SK-N-SH (cell line): ENCODE measurements around the gene SOD3. TPM values are rescaled to one million over a fixed set of nuclear protein-coding genes. Genes with fewer than 3 reads are reported as not detected.

Experiments
- CTCF ChIA-PET: fragments of 300-600, 350-600 bp; formaldehyde crosslinking; extraction: SDS; loops from one replicate; lab custom pipeline; 2021; lab: Yijun Ruan, JAX
- POLR2A ChIA-PET: fragments of 350-600 bp; sonication (Branson Sonifier 250); formaldehyde crosslinking; extraction: SDS; loops from one replicate; lab custom pipeline; 2020; ENCODE audit warnings: antibody characterized with exemption, inconsistent platforms; lab: Yijun Ruan, JAX
- DNase-seq: peaks from one replicate; pipeline ENCODE4 v3.0.0; 2012
- H2AFZ ChIP-seq: fragments of 200-600 bp; sonication (generic); 2 replicates; pipeline ENCODE4 v1.8.1; 2016; ENCODE audit warnings: antibody characterized with exemption, mild to moderate bottlenecking, low read depth
- H3F3A ChIP-seq: fragments of 200-600 bp; sonication (generic); replicated peaks from 2 replicates; pipeline ENCODE3; 2016; ENCODE audit warnings: antibody characterized with exemption, mild to moderate bottlenecking; ENCODE audit not compliant: insufficient read depth
- H3K27ac ChIP-seq, 2 experiments: fragments of 200-500 bp in 1 of 2; fragments of 200-600 bp in 1 of 2; sonication (Bioruptor generic) in 1 of 2; sonication (generic), shearing (Covaris generic) in 1 of 2; 2 replicates each; pipeline versions ENCODE4 v1.5.1 to v1.6.1; 2014 to 2016; ENCODE audit warnings: low read depth in 2 of 2, inconsistent platforms in 1 of 2, low read length in 1 of 2, mild to moderate bottlenecking in 1 of 2, mixed read lengths in 1 of 2
- H3K27me3 ChIP-seq: fragments of 200-600 bp; sonication (generic), shearing (Covaris generic); 2 replicates; pipeline ENCODE4 v1.6.1; 2016; ENCODE audit warnings: mixed run types; ENCODE audit not compliant: insufficient read depth
- H3K36me3 ChIP-seq, 2 experiments: fragments of 200-500 bp in 1 of 2; fragments of 200-600 bp in 1 of 2; sonication (Bioruptor generic) in 1 of 2; sonication (generic) in 1 of 2; replicated peaks in 1 of 2; 2 replicates each; pipeline versions ENCODE3 to v1.5.1; 2014 to 2016; ENCODE audit warnings: low read length in 1 of 2, mild to moderate bottlenecking in 1 of 2; ENCODE audit not compliant: insufficient read depth in 2 of 2, control insufficient read depth in 1 of 2
- H3K4me1 ChIP-seq, 2 experiments: fragments of 200-500 bp in 1 of 2; fragments of 200-600 bp in 1 of 2; sonication (Bioruptor generic) in 1 of 2; sonication (generic), shearing (Covaris generic) in 1 of 2; 2 replicates each; pipeline versions ENCODE4 v1.5.1 to v1.6.1; 2014 to 2016; ENCODE audit warnings: low read depth in 1 of 2, low read length in 1 of 2, mixed run types in 1 of 2; ENCODE audit not compliant: insufficient read depth in 2 of 2, control insufficient read depth in 1 of 2
- H3K4me2 ChIP-seq: fragments of 200-600 bp; sonication (generic), shearing (Covaris generic); 2 replicates; pipeline ENCODE4 v1.6.1; 2017; ENCODE audit warnings: mixed run types
- H3K4me3 ChIP-seq, 2 experiments: fragments of 200-500 bp in 1 of 2; fragments of 200-600 bp in 1 of 2; sonication (Bioruptor generic) in 1 of 2; sonication (generic), shearing (Covaris generic) in 1 of 2; 2 replicates each; pipeline versions ENCODE4 v1.5.1 to v1.8.1; 2014 to 2016; ENCODE audit warnings: low read depth in 2 of 2, inconsistent platforms in 1 of 2, low read length in 1 of 2, mild to moderate bottlenecking in 1 of 2, mixed read lengths in 1 of 2, moderate library complexity in 1 of 2
- H3K79me2 ChIP-seq: fragments of 200-600 bp; sonication (generic); 2 replicates; pipeline ENCODE4 v1.8.1; 2017; ENCODE audit warnings: mild to moderate bottlenecking; ENCODE audit not compliant: insufficient read depth
- H3K9ac ChIP-seq: fragments of 200-600 bp; sonication (generic); 2 replicates; pipeline ENCODE4 v1.6.1; 2017; ENCODE audit warnings: mixed run types
- H3K9me2 ChIP-seq: fragments of 200-600 bp; sonication (generic); 2 replicates; pipeline ENCODE4 v1.6.1; 2017; ENCODE audit warnings: mixed run types
- H3K9me3 ChIP-seq: fragments of 200-600 bp; sonication (generic); 2 replicates; pipeline ENCODE4 v1.6.1; 2017; ENCODE audit warnings: mixed run types, mild to moderate bottlenecking, moderate library complexity
- H4K20me1 ChIP-seq: fragments of 200-600 bp; sonication (generic); 2 replicates; pipeline ENCODE4 v1.6.1; 2017; ENCODE audit warnings: mild to moderate bottlenecking, mixed run types; ENCODE audit not compliant: insufficient read depth
- ELF1 ChIP-seq: IDR thresholded peaks from 2 replicates; pipeline ENCODE4 v1.4.0; 2012
- EP300 ChIP-seq, 2 experiments: IDR thresholded peaks; 2 replicates each; pipeline versions ENCODE4 v1.4.0 to v1.6.1; 2012; ENCODE audit warnings: borderline replicate concordance in 1 of 2, low read depth in 1 of 2, low read length in 1 of 2
- EZH2phosphoT487 ChIP-seq: fragments of 200-600 bp; sonication (generic); IDR thresholded peaks from 2 replicates; pipeline ENCODE4 v1.6.1; 2017; ENCODE audit warnings: low read depth, mixed run types, mild to moderate bottlenecking, antibody characterized with exemption, moderate library complexity, borderline replicate concordance
- FOXJ3 ChIP-seq: sonication (generic); formaldehyde crosslinking; IDR thresholded peaks from 2 replicates; pipeline ENCODE4 v1.5.1; 2020; ENCODE audit warnings: mild to moderate bottlenecking, missing genetic modification reagents
- FOXM1 ChIP-seq: IDR thresholded peaks from 2 replicates; pipeline ENCODE4 v1.4.0; 2012; ENCODE audit warnings: low read depth, mild to moderate bottlenecking
- IRF3 ChIP-seq: fragments of 150-350 bp; IDR thresholded peaks from 2 replicates; pipeline ENCODE4 v1.6.1; 2016; ENCODE audit warnings: mild to moderate bottlenecking, low read depth, low read length
- MEF2A ChIP-seq: IDR thresholded peaks from 2 replicates; pipeline ENCODE4 v1.4.0; 2012; ENCODE audit warnings: low read depth, borderline replicate concordance
- NRF1 ChIP-seq: IDR thresholded peaks from 2 replicates; pipeline ENCODE4 v1.6.1; 2012; ENCODE audit warnings: low read depth, mild to moderate bottlenecking, low read length
- POLR2AphosphoS5 ChIP-seq: IDR thresholded peaks from 2 replicates; pipeline ENCODE4 v1.6.1; 2012; ENCODE audit warnings: low read depth, low read length
- RCOR1 ChIP-seq: fragments of 150-350 bp; IDR thresholded peaks from 2 replicates; pipeline ENCODE4 v1.6.1; 2017; ENCODE audit warnings: antibody characterized with exemption, low read length
- RFX5 ChIP-seq: IDR thresholded peaks from 2 replicates; pipeline ENCODE4 v1.6.1; 2012; ENCODE audit warnings: mild to moderate bottlenecking, improper control_type of control experiment, low read length
- SIN3A ChIP-seq: IDR thresholded peaks from 2 replicates; pipeline ENCODE4 v1.6.1; 2012; ENCODE audit warnings: low read depth, mild to moderate bottlenecking, low read length, moderate library complexity, borderline replicate concordance
- TAF1 ChIP-seq: IDR thresholded peaks from 2 replicates; pipeline ENCODE4 v1.6.1; 2012; ENCODE audit warnings: low read depth, mild to moderate bottlenecking, low read length, moderate library complexity, borderline replicate concordance
- TCF12 ChIP-seq: IDR thresholded peaks from 2 replicates; pipeline ENCODE4 v1.4.0; 2012
- ZBTB33 ChIP-seq: IDR thresholded peaks from 2 replicates; pipeline ENCODE4 v1.4.0; 2012; ENCODE audit warnings: low read depth, borderline replicate concordance
- WGBS: methylation state at CpG from one replicate; pipeline ENCODE4 v1.1.6; 2017; ENCODE audit warnings: low lambda C conversion rate; 5-methylcytosine and 5-hydroxymethylcytosine counted together
- polyA plus RNA-seq, 3 experiments: library from polyadenylated mRNA; depleted of rRNA; stranded (reverse); fragments of >200 nt; gene quantifications; 2 replicates each; pipeline ENCODE4 v1.2.3, GENCODE V29; 2012
- TF ChIP-seq, protein P1 (sequence below): fragments of 150-350 bp; IDR thresholded peaks from 2 replicates; pipeline ENCODE4 v1.6.1; 2017; ENCODE audit warnings: antibody characterized with exemption, low read length, low read depth, borderline replicate concordance
- TF ChIP-seq, protein P2 (sequence below): IDR thresholded peaks from 2 replicates; pipeline ENCODE4 v1.6.1; 2012; ENCODE audit warnings: mild to moderate bottlenecking, low read depth, low read length, moderate library complexity
- TF ChIP-seq, protein P3 (sequence below): IDR thresholded peaks from 2 replicates; pipeline ENCODE4 v1.4.0; 2012; ENCODE audit warnings: low read depth

Gene SOD3
- polyA plus RNA-seq, 1 of the 3 experiments (the other 2 are of a cell fraction), result 21.6 TPM

- no peak overlapping the region for H3K4me2 ChIP-seq
- H2AFZ ChIP-seq, result no peak overlapping the region
- H3K4me3 ChIP-seq, result no peak overlapping the region
- H3K9me3 ChIP-seq, result no peaks in the 10 kb centered on the region
- no peaks in the 10 kb centered on the region for H4K20me1 ChIP-seq
- H3K9ac ChIP-seq, result no peak overlapping the region
- TF ChIP-seq IRF3, result no peak
- no peak for TF ChIP-seq FOXM1
- no peak for TF ChIP-seq TAF1
- TF ChIP-seq EP300 (IDR thresholded peaks at IDR 0.05; ENCODE audit: borderline replicate concordance in 1 of 2, low read depth in 1 of 2, low read length in 1 of 2), result no peak
- TF ChIP-seq RFX5, result no peak
- TF ChIP-seq RCOR1, result no peak
- no peak for TF ChIP-seq MEF2A
- no peak for TF ChIP-seq SIN3A
- TF ChIP-seq NRF1, result no peak
- TF ChIP-seq POLR2AphosphoS5, result no peak
- TF ChIP-seq, protein P1, sequence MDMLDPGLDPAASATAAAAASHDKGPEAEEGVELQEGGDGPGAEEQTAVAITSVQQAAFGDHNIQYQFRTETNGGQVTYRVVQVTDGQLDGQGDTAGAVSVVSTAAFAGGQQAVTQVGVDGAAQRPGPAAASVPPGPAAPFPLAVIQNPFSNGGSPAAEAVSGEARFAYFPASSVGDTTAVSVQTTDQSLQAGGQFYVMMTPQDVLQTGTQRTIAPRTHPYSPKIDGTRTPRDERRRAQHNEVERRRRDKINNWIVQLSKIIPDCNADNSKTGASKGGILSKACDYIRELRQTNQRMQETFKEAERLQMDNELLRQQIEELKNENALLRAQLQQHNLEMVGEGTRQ, result no peak
- no peak for TF ChIP-seq ZBTB33
- TF ChIP-seq ELF1, result no peak
- no peak for TF ChIP-seq TCF12
- TF ChIP-seq, protein P2, sequence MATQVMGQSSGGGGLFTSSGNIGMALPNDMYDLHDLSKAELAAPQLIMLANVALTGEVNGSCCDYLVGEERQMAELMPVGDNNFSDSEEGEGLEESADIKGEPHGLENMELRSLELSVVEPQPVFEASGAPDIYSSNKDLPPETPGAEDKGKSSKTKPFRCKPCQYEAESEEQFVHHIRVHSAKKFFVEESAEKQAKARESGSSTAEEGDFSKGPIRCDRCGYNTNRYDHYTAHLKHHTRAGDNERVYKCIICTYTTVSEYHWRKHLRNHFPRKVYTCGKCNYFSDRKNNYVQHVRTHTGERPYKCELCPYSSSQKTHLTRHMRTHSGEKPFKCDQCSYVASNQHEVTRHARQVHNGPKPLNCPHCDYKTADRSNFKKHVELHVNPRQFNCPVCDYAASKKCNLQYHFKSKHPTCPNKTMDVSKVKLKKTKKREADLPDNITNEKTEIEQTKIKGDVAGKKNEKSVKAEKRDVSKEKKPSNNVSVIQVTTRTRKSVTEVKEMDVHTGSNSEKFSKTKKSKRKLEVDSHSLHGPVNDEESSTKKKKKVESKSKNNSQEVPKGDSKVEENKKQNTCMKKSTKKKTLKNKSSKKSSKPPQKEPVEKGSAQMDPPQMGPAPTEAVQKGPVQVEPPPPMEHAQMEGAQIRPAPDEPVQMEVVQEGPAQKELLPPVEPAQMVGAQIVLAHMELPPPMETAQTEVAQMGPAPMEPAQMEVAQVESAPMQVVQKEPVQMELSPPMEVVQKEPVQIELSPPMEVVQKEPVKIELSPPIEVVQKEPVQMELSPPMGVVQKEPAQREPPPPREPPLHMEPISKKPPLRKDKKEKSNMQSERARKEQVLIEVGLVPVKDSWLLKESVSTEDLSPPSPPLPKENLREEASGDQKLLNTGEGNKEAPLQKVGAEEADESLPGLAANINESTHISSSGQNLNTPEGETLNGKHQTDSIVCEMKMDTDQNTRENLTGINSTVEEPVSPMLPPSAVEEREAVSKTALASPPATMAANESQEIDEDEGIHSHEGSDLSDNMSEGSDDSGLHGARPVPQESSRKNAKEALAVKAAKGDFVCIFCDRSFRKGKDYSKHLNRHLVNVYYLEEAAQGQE, result no peak
- no peak for TF ChIP-seq EZH2phosphoT487
- no peak for TF ChIP-seq FOXJ3 (CRISPR knock-in tag)
- TF ChIP-seq, protein P3, sequence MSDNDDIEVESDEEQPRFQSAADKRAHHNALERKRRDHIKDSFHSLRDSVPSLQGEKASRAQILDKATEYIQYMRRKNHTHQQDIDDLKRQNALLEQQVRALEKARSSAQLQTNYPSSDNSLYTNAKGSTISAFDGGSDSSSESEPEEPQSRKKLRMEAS, result no peak
- H3K27me3 ChIP-seq, result no peaks in the 10 kb centered on the region
- no peak overlapping the region for H3K27ac ChIP-seq
- no peaks in the 10 kb centered on the region for H3K4me1 ChIP-seq
- no peaks in the 10 kb centered on the region for H3K79me2 ChIP-seq
- H3K9me2 ChIP-seq, result no peaks in the 10 kb centered on the region
- no peaks in the 10 kb centered on the region for H3K36me3 ChIP-seq
- no peak for DNase-seq
- CTCF ChIA-PET, result no interaction called here
- no peaks in the 10 kb centered on the region for H3F3A ChIP-seq
- POLR2A ChIA-PET, result no interaction called here
- WGBS, result 84% methylated on average over 8 of the region's 8 CpGs
Observed at GRCh38 chr4:24845132-24845531, 49.8 kb downstream of the SOD3 start.
